ENCODE results near the gene LCMT1.

LCMT1 gene

GRCh38 chr16:25097276-25097975 lies 14.1 kb upstream of the LCMT1 start:
- TF ChIP-seq CTCF (conservative IDR thresholded peaks at IDR 0.05) (no peak), ZFX (IDR thresholded peaks at IDR 0.05) (no peak)
- no peak overlapping the region for H3K27ac ChIP-seq

GRCh38 chr16:25100511-25100910 lies 11.0 kb upstream of the LCMT1 start:
- no peak for TF ChIP-seq CTCF (conservative IDR thresholded peaks at IDR 0.05)
- TF ChIP-seq ZFX (IDR thresholded peaks at IDR 0.05), result no peak
- no peak overlapping the region for H3K27ac ChIP-seq

- H3K27ac ChIP-seq, result peak overlapping the region; percentile 70
- peak; percentile 49; the same call in 1 of the 2 replicates for TF ChIP-seq ZFX (IDR thresholded peaks at IDR 0.05)
- TF ChIP-seq CTCF (conservative IDR thresholded peaks at IDR 0.05), result peak; percentile 40
Measured at GRCh38 chr16:25106567-25107465, 4.7 kb upstream of the LCMT1 start.

- TF ChIP-seq ZFX (IDR thresholded peaks at IDR 0.05) (no peak), CTCF (conservative IDR thresholded peaks at IDR 0.05) (no peak)
Measured at GRCh38 chr16:25107466-25107792, 4.1 kb upstream of the LCMT1 start.

GRCh38 chr16:25108054-25108453 lies 3.5 kb upstream of the LCMT1 start:
- TF ChIP-seq ZFX (IDR thresholded peaks at IDR 0.05), result no peak
- TF ChIP-seq CTCF (conservative IDR thresholded peaks at IDR 0.05), result no peak; the same call in 1 of the 2 replicates
- no peak overlapping the region for H3K27ac ChIP-seq

More at GRCh38 chr16:25107466-25107792, 4.1 kb upstream of the LCMT1 start:
- peak overlapping the region; percentile 70 for H3K27ac ChIP-seq

GRCh38 chr16:25109643-25110042 lies 1.9 kb upstream of the LCMT1 start:
- TF ChIP-seq ZFX (IDR thresholded peaks at IDR 0.05) (no peak), CTCF (conservative IDR thresholded peaks at IDR 0.05) (no peak)

GRCh38 chr16:25110387-25110947 lies 1.1 kb upstream of the LCMT1 start:
- no peak for TF ChIP-seq CTCF (conservative IDR thresholded peaks at IDR 0.05)
- no peak for TF ChIP-seq ZFX (IDR thresholded peaks at IDR 0.05)
- H3K27ac ChIP-seq, result peak overlapping the region; percentile 63; the same call in 1 of the 2 replicates

More at GRCh38 chr16:25109643-25110042, 1.9 kb upstream of the LCMT1 start:
- H3K27ac ChIP-seq, result no peak overlapping the region
